ENCODE measurements around the gene DNAH3.

The DNAH3 gene

DNA sequence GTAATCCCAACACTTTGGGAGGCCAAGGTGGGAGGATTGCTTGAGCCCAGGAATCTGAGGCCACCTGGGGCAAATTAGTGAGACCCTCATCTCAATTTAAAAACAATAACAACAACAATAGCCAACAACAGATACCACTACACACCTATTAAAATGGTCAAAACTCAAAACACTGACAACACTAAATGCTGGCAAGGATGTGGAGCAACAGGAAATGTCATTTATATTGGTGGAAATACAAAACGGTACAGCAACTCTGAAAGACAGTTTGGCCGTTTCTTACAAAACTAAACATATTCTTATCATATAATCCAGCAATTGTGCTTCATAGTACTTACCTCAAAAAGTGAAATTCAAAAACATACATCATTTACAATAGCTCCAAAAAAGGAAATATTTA lies 57.7 kb downstream of the DNAH3 start:
- Histone ChIP-seq H3K4me3 (ENCODE audit: low read length, poor library complexity, severe bottlenecking) (no peak overlapping the region), H3K9ac (ENCODE audit: low read depth, low read length, poor library complexity, severe bottlenecking) (no peak overlapping the region), H3K4me1 (ENCODE audit: insufficient read depth, low read length, poor library complexity, severe bottlenecking) (no peaks in the 10 kb centered on the region), H3K9me3 (ENCODE audit: insufficient read depth, low read depth, low read length) (no peaks in the 10 kb centered on the region), H3K4me2 (ENCODE audit: low read depth, low read length, poor library complexity, severe bottlenecking) (no peak overlapping the region), H3K9me2 (replicated peaks; ENCODE audit: low read depth, low read length) (no peaks in the 10 kb centered on the region), H3K27me3 (ENCODE audit: insufficient read depth, low read length, poor library complexity, severe bottlenecking) (no peaks in the 10 kb centered on the region), H2AFZ (ENCODE audit: low read length) (no peak overlapping the region), H4K20me1 (ENCODE audit: insufficient read depth, low read length, poor library complexity, severe bottlenecking) (no peaks in the 10 kb centered on the region), H3K79me2 (ENCODE audit: insufficient read depth, low read length) (no peaks in the 10 kb centered on the region), H3K36me3 (ENCODE audit: insufficient read depth, low read length) (no peaks in the 10 kb centered on the region), H3F3A (ENCODE audit: low read depth) (no peaks in the 10 kb centered on the region)
- TF ChIP-seq, protein P1, sequence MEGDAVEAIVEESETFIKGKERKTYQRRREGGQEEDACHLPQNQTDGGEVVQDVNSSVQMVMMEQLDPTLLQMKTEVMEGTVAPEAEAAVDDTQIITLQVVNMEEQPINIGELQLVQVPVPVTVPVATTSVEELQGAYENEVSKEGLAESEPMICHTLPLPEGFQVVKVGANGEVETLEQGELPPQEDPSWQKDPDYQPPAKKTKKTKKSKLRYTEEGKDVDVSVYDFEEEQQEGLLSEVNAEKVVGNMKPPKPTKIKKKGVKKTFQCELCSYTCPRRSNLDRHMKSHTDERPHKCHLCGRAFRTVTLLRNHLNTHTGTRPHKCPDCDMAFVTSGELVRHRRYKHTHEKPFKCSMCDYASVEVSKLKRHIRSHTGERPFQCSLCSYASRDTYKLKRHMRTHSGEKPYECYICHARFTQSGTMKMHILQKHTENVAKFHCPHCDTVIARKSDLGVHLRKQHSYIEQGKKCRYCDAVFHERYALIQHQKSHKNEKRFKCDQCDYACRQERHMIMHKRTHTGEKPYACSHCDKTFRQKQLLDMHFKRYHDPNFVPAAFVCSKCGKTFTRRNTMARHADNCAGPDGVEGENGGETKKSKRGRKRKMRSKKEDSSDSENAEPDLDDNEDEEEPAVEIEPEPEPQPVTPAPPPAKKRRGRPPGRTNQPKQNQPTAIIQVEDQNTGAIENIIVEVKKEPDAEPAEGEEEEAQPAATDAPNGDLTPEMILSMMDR (conservative IDR thresholded peaks at IDR 0.05; ENCODE audit: low read length) = no peak
- TF ChIP-seq EZH2phosphoT487 (IDR thresholded peaks at IDR 0.05; ENCODE audit: borderline replicate concordance) = no peak

DNA sequence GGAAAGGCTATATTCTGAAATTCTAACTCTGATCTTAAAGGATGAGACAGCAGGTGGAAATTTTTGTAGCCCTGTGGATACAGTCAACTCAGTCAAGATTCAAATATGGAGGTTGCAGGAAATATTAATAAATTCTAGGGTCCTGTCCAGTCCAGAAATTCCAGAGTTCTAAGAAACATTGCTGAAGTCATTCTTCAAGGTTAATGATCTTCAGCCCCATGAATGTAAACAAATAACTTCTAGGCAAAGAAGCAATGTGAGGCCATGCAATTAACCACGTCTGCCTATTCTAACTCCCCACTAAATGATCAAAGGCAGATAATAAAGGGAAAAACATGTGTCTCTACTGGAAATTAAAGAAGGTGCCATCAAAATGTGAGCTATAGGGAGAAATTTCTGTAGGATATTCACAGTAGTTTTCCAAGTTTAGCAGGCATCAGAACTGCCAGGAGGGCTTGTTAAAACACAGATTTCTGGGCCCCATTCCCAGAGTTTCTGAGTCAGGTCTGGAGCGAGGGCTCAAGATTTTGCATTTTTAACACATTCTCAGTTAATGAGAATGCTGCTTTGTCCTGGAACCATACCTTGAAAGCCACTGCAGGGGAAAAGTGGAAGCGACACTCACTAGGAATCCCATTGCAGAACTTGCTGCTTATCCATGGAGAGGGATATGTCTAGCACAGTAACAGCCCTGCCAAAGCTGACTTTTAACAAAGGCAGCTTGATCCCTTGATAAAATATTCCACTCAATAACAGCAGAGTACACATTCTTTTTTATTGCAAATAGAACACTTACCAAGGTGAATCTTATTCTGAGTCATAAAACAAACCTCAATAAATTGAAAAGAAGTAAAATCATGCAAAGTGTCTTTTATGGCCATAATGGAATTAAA lies 61.8 kb downstream of the DNAH3 start:
- H2AFZ ChIP-seq (ENCODE audit: low read length) = no peak overlapping the region
- no peaks in the 10 kb centered on the region for H4K20me1 ChIP-seq (ENCODE audit: insufficient read depth, low read length, poor library complexity, severe bottlenecking)
- no peak overlapping the region for H3K4me2 ChIP-seq (ENCODE audit: low read depth, low read length, poor library complexity, severe bottlenecking)
- no peak overlapping the region for H3K4me3 ChIP-seq (ENCODE audit: low read length, poor library complexity, severe bottlenecking)
- H3F3A ChIP-seq (ENCODE audit: low read depth) = no peaks in the 10 kb centered on the region
- H3K9ac ChIP-seq (ENCODE audit: low read depth, low read length, poor library complexity, severe bottlenecking) = no peak overlapping the region
- no peaks in the 10 kb centered on the region for H3K9me2 ChIP-seq (replicated peaks; ENCODE audit: low read depth, low read length)
- TF ChIP-seq, protein P1 (conservative IDR thresholded peaks at IDR 0.05; ENCODE audit: low read length) = no peak
- no peak for TF ChIP-seq EZH2phosphoT487 (IDR thresholded peaks at IDR 0.05; ENCODE audit: borderline replicate concordance)
- no peaks in the 10 kb centered on the region for H3K4me1 ChIP-seq (ENCODE audit: insufficient read depth, low read length, poor library complexity, severe bottlenecking)
- no peaks in the 10 kb centered on the region for H3K9me3 ChIP-seq (ENCODE audit: insufficient read depth, low read depth, low read length)
- no peaks in the 10 kb centered on the region for H3K36me3 ChIP-seq (ENCODE audit: insufficient read depth, low read length)
- H3K27me3 ChIP-seq (ENCODE audit: insufficient read depth, low read length, poor library complexity, severe bottlenecking) = no peaks in the 10 kb centered on the region
- no peaks in the 10 kb centered on the region for H3K79me2 ChIP-seq (ENCODE audit: insufficient read depth, low read length)

GRCh38 chr16:21088143-21088542 lies 62.5 kb downstream of the DNAH3 start:
- no peaks in the 10 kb centered on the region for H3K27me3 ChIP-seq (ENCODE audit: insufficient read depth, low read length, poor library complexity, severe bottlenecking)
- H3K4me3 ChIP-seq (ENCODE audit: low read length, poor library complexity, severe bottlenecking) = no peak overlapping the region
- no peak for TF ChIP-seq EZH2phosphoT487 (IDR thresholded peaks at IDR 0.05; ENCODE audit: borderline replicate concordance)
- TF ChIP-seq, protein P1 (conservative IDR thresholded peaks at IDR 0.05; ENCODE audit: low read length) = no peak
- H3K4me2 ChIP-seq (ENCODE audit: low read depth, low read length, poor library complexity, severe bottlenecking) = no peak overlapping the region
- H3K9ac ChIP-seq (ENCODE audit: low read depth, low read length, poor library complexity, severe bottlenecking) = no peak overlapping the region
- H3K36me3 ChIP-seq (ENCODE audit: insufficient read depth, low read length) = no peaks in the 10 kb centered on the region
- no peak overlapping the region for H2AFZ ChIP-seq (ENCODE audit: low read length)
- no peaks in the 10 kb centered on the region for H3K9me2 ChIP-seq (replicated peaks; ENCODE audit: low read depth, low read length)
- H4K20me1 ChIP-seq (ENCODE audit: insufficient read depth, low read length, poor library complexity, severe bottlenecking) = no peaks in the 10 kb centered on the region
- no peaks in the 10 kb centered on the region for H3F3A ChIP-seq (ENCODE audit: low read depth)
- H3K79me2 ChIP-seq (ENCODE audit: insufficient read depth, low read length) = no peaks in the 10 kb centered on the region
- H3K4me1 ChIP-seq (ENCODE audit: insufficient read depth, low read length, poor library complexity, severe bottlenecking) = no peaks in the 10 kb centered on the region
- no peaks in the 10 kb centered on the region for H3K9me3 ChIP-seq (ENCODE audit: insufficient read depth, low read depth, low read length)

Measured in Loucy (cell line).